Activated T-cell treated with anti-CD3 and anti-CD28 coated beads for 4 hours (primary cell): ENCODE results near the gene ITCH.

Experiments
- DNase-seq: peaks from one replicate; pipeline ENCODE4 v3.0.0-alpha.2; 2020

The ITCH gene

DNA sequence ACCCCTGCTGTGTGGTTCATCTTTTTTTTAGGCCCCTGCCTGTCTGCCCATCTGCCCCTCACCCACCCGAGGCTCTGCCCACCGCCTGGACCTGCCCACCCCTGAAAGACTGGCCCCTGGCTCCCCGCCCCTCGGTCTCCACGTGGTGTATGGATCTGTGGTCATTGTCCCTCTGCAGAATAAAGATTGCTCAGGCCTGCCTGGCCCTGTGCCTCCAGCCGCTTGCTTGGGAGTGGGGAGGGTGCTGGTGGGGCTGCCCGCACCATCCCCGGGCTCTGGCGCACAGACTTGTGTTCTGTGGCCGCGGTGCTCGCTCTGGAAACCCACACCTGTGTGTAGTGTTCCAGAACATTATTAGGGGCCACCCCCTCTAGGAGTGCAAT lies 197.1 kb downstream of the ITCH start:
- no peak for DNase-seq

DNA sequence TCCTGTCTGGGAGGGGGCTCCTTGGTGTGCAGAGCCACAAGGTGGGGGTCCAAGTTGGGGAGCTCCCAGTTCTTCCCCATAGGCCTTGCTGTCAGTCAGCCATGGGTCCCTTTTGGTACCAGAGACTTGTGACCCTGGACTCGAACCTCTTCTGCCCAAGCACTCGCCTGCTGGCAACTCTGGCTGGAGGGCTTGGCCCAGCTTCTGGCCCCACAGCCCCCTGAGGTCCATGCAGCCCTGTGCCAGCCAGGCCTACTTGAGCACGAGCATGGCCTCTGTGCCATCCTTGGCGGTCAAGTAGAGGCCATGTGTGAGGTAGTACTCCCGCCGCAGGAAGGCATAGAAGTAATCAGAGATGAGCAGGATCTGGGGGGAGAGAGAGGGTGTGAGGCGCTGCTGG lies 197.5 kb downstream of the ITCH start:
- DNase-seq: no peak
